HG02852 (cell line): ENCODE data around the gene FRMD4B.

Experiments used
- ATAC-seq: cut with Tn5 transposase; IDR thresholded peaks from one replicate; pipeline ENCODE4 v1.9.1; 2021; ENCODE audit warnings: mild to moderate bottlenecking, moderate library complexity; ENCODE audit not compliant: unreplicated experiment

FRMD4B gene

DNA sequence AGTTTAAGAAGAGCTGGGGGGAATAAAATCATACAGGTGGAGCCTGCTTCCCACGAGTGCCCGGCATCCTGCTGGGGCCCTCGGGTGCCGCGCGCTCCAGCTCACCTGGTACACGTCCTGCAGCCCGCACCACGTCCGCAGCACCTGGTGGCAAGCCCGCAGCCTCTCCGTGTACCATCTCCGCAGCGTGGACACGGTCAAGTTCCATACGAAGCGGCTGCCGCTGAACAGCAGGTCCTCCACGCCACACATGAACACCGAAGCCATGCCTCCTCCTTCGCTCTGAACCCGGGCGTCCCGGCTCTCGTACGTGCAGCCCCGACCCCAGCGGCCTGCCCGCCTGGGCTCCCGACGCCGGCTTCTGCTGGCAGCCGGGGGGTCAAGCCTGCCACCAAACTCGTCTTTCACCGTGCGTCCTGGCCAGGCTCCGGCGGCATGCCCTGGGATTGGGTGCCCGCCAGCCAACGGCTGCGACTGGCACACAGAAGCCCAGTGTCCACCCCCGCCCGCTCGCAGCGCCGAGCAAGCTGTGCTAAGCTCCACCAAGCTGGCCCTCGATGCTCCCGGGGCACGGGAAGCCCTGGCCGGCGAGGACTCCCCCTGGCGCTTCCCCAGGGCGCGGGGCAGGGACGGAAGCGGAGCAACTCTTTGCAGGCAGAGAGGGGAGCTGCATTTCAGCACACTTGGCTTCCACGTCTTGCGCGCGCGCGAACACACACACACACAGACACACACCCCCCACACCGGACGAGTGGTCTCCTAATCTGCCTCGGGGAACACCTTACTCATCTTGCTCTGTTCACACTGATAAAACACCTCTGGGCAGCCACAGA lies at the start of gene FRMD4B:
TSS of gene FRMD4B (minus strand) at position 366 of the 833 bp plus-strand sequence. CDS start at position 267, 99 bp downstream.
- no peak for ATAC-seq

GRCh38 chr3:69433969-69434325 lies 48.1 kb upstream of the FRMD4B start:
- ATAC-seq: no peak

DNA sequence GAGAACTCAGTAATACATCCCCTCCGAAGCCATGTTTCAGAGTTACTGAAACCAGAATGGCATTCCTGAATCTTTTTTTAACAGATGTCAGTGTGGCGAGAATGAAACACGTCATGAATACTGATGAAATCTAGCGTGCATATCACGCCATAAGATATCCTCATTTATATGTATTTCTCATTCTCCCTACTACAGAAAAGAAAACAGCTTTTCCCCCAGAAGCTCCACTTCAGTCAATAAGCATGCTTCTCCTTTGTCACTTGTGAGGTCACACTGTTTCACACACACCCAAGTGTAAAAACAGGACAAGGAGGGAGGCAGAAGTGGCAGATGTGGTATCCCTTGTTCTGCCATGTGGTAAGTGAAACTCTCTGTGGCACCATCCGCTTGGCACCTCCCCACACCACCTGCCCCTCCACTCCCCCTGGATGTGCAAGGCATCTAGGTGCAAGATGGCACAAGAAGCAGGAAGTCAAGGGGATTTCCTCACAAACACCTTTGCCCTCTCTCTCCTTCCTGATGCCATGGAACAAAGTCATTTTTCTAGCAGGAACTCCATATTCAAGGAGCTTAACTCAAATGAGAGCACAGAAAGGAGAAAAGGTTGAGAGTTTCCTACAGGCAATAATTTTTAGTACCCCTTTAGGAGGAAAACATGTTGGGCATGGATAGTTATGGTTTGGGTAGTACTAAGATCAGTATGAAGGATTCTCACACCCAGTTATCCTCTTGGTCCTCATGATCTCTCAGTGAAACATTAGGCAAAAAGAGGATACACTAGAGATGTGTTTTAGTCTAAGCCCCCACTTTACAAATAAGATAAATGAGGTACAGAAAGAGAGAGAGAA lies 47.5 kb upstream of the FRMD4B start:
- ATAC-seq: no peak

- no peak for ATAC-seq
Observed at GRCh38 chr3:69428657-69429255, 42.9 kb upstream of the FRMD4B start.

- no peak for ATAC-seq
Observed at GRCh38 chr3:69426967-69427304, 41.0 kb upstream of the FRMD4B start.

DNA sequence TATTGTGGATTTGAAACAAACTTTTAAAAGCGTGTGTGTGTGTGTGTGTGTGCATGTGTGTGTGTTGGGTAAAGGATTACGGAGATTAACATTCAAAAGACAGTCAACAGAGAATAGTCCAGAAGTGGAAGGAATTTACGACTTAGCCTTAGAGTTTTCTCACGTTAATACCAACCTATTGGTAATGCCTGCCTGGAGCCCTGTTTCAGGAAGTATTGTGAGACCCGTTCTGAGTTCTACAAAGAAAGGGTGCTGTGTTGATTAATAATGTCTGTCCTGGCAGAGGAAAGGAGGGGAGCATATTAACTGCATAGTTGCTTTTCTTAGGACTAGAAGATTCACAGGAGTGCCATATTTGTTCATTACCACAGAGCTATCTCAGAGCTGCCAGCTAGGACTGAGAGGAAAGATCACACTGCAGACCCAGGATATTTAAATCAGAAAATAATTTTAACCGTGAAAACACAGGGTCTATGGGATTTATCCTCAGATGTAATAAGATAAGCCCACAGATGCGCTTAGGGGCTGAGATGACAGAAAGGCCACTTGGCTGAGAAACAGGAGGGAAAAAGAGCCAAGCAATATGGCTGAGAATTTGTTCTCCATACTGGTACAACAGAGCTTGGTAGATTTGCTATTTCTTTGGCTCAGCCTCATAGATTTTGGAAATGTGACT lies 40.5 kb upstream of the FRMD4B start:
- ATAC-seq: no peak

GRCh38 chr3:69425249-69425648 lies 39.4 kb upstream of the FRMD4B start:
- peak; percentile 95 for ATAC-seq

GRCh38 chr3:69423463-69424155 lies 37.7 kb upstream of the FRMD4B start:
- no peak for ATAC-seq

- no peak for ATAC-seq
Observed at GRCh38 chr3:69422751-69423150, 36.9 kb upstream of the FRMD4B start.

- ATAC-seq: no peak
Observed at GRCh38 chr3:69420781-69421520, 35.1 kb upstream of the FRMD4B start.

- ATAC-seq: no peak
Observed at GRCh38 chr3:69419276-69419675, 33.4 kb upstream of the FRMD4B start.

- ATAC-seq: no peak
Observed at GRCh38 chr3:69417541-69418078, 31.7 kb upstream of the FRMD4B start.

GRCh38 chr3:69413551-69414207 lies 27.8 kb upstream of the FRMD4B start:
- ATAC-seq: no peak

DNA sequence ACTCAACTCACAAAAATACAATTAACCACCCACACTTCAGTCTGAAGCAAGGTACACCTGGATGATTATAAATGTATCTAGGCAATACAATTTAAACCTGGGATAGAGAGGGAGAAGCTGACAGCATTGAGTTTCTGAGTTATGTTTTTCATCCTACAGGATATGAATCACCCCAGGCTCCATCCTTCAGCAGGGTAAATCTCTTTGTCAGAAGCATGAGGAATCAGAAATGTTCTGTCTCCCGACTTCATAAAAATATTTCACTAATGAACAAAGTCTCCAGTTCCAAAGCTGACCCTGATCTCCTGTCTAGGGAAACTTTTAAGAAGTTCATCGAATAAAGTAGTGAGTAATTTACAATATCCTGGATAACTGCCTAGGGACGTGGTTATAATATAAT lies 25.5 kb upstream of the FRMD4B start:
- no peak for ATAC-seq

GRCh38 chr3:69410301-69410700 lies 24.4 kb upstream of the FRMD4B start:
- ATAC-seq: peak; percentile 99

DNA sequence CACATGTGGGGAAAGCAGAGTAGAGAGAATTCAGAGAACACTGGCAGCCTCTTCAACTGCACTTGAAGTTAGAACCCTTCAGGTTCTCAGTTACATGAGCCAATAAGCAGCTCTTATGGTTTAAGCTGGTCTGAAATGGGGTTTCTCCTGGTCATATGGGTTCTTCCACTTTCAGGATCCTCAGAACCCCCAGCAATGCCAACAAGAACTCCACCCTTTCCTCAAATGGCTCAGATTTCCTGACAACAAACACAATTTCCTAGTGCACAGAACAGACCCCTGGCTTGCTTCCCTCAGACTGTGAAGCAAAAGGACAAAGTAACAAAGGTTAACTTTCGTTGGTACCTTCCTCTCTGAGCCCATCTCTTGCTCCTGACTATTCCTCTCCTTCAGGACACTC lies 23.9 kb upstream of the FRMD4B start:
- ATAC-seq: peak; percentile 11

- ATAC-seq: no peak
Observed at GRCh38 chr3:69409011-69409410, 23.1 kb upstream of the FRMD4B start.

- ATAC-seq: no peak
Observed at GRCh38 chr3:69408542-69408941, 22.7 kb upstream of the FRMD4B start.

DNA sequence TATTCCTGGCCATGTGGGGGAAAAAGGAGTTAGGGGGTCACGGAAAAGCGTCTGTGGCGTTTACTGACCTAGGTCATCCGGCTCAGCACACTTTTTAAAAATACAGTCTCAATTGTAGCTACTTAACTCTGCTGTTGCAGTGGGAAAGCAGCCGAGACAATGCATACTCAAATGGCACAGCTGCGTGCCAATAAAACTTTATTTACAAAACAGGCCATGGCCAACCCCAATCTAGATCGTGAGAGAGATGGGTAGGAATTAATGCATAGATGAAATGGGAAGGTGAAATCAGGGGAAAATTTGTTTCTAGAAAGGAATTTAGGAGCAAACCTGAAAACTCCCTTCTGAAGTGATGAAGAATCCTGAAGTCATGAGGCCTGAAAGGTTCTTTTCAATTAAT lies 22.0 kb upstream of the FRMD4B start:
- no peak for ATAC-seq
